HG03103 (cell line): ENCODE measurements around the gene EXOC8.

Experiments
- ATAC-seq: cut with Tn5 transposase; IDR thresholded peaks from one replicate; pipeline ENCODE4 v1.9.1; 2021; ENCODE audit warnings: low read depth; ENCODE audit not compliant: unreplicated experiment

The EXOC8 gene

GRCh38 chr1:231317306-231318014 lies 20.2 kb downstream of the EXOC8 start:
- no peak for ATAC-seq

- peak; percentile 94 for ATAC-seq
These were observed 21.8 kb downstream of the EXOC8 start for GRCh38 chr1:231315887-231316286.

DNA sequence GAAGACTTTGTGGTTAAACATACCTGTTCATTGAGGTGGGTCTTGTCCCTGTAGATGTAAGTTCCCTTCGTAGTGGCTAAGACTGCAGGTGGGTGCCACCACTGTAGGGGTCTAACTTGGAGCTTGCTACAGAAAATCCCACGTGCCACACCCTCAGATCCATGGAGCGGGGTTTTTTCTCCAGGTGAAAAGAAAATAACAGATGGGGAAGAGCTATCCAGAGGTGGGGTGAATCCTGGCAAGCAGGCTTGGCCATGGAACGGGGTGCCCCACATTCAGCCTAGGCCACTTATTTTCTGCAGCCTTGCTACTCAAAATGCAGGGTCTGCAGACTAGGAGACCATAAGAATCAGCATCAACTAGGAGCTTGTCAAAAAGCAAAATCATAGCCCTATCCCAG lies 24.0 kb downstream of the EXOC8 start:
- ATAC-seq = no peak

DNA sequence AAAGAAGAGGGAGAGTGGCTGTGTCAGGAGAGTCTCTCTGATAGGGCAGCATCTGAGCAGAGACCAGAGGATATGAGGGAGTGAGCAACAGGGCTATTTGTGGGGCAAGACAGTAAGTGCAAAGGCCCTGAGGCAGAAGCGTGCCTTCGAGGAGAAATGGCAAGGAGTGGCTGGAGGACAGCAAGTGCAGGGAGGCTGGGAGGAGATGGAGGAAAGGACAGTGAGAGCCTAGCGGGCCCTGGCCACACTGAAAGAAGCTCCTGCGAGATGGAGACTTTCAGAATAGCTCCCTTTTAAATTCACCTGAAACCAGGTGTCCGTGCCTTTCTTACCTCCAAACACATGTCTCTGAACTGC lies 25.2 kb downstream of the EXOC8 start:
- ATAC-seq = no peak

- ATAC-seq = no peak
These were observed 25.8 kb downstream of the EXOC8 start for GRCh38 chr1:231311720-231312431.

DNA sequence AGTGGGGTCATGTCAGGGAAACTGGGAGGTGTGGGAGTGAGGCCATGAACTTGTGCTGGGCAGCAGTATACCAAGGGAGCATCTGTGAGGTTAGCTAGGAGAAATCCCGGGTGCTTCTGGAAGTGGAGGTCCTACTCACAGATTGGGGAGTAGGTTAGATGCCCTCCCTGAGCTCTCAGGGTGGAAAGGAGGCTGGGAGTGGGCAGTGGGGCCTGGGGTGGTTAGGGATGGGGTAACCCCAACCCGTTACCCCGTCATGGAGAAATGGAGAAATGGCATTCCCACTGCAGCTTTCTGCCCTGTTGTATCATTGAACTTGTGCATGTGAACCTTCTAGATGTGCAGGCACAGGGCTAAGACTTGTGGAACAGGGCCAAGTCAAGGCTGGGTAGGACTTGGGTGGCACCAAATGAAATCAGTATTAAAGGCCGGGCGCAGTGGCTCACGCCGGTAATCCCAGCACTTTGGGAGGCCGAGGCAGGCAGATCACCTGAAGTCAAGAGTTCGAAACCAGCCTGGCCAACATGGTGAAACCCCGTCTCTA lies 27.2 kb downstream of the EXOC8 start:
- no peak for ATAC-seq

DNA sequence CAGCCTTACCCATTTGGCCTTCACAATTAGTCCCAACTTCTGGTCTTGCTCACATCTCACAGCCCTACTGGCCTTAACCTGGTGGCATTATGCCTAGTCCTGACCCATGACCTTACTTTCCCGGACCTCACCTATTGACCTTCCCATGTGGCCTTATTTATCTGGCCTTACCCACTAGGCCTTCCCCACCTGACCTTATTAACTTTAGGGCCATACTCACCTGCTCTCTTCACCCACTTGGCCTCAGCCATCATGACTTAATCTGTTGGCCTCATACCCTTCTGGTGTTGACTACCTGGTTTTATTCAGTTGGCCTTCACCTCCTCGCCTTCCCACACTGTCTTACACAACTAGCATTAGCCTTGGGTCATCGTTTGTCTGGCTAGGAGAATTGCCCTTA lies 35.7 kb downstream of the EXOC8 start:
- ATAC-seq = no peak

- no peak for ATAC-seq
These were observed 41.7 kb downstream of the EXOC8 start for GRCh38 chr1:231295938-231296337.

DNA sequence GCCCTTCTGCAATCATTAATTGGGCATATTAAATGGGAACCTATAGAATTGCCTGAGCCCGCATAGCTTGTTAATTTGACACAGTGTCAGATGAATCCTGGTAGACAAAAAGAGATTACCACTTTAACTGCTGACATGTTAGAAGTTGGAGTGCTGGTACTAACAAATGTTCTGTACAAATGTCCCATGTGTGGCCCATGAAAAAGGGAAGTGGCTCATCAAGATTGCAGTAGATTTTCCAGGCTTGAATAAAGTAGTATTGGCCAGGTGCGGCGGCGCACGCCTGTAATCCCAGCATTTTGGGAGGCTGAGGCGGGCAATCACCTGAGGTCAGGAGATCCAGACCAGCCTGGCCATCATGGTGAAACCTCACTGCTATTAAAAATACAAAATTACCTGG lies 51.0 kb downstream of the EXOC8 start:
- ATAC-seq = no peak

DNA sequence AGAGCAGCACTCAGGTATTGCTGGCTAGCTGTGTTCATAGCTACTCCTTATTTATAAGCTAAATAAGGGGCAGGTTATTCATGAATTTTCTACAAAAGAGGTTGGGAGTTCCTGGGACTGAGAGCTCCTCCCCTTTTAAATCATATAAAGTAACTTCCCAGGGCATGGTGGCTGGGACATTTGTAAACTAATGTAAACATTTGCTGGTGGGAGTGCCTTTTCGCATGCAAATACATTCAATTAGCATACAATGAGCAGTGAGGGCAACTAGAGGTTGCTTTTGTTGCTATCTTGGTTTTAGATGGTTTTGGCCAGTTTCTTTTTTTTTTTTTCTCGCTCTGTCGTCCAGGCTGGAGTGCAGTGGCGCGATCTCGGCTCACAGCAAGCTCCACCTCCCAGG lies 53.2 kb downstream of the EXOC8 start:
- ATAC-seq = no peak
